ENCODE results near the gene PPT1. TPM values are rescaled to one million over a fixed set of nuclear protein-coding genes. Genes with fewer than 3 reads are reported as not detected.

Gene PPT1
- total and polyA plus RNA-seq, 2 of the 13 experiments (the other 11 are each of a cell fraction or from before 2014, with no cell fraction given), result 129 TPM

DNA sequence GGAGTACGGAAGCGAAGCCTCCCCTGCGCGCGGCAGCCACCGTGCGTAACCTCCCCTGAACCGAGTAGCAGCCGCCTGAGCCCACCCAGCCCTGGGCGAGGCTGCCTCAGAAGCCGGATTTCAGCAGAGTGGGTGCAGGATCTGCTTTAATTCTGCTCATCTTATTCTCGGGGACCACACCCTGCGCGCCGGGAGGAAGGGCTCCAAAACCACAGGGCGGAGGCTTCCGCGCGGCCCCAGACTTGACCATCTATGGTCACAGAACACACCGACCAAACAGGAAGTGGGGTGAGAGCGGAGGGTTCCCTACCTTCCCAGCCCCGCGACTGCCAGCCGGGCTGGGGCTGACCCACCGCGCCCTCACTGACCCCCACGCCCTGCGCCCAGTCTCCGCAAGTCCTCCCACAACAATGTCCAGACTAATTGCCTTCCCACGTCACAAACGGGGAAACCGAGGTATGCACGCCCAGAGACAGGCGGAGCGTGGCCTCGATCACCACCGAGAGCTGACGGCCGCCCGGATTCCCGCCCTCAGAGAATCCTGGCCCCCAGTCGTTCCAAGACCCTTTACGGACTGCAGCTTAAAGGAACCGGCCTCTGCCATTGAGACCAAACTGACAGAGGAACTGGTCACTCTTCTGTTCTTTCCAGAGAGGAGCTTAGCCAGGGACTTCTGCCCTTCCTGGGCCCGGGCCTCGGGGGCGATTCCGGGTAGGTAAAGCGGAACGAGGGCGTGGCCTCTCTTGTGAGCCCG lies 57.1 kb downstream of the PPT1 start (continued):
- no peak for TF ChIP-seq FIP1L1 (IDR thresholded peaks at IDR 0.05; ENCODE audit: borderline replicate concordance, insufficient read depth, low read depth, low read length)
- TF ChIP-seq MTA1 (CRISPR knock-in tag; IDR thresholded peaks at IDR 0.05; ENCODE audit: borderline replicate concordance), result peak; percentile 10; the same call in 1 of the 2 replicates
- no peak for TF ChIP-seq RNF2 (conservative IDR thresholded peaks at IDR 0.05; ENCODE audit: low read depth)
- TF ChIP-seq, protein P1, sequence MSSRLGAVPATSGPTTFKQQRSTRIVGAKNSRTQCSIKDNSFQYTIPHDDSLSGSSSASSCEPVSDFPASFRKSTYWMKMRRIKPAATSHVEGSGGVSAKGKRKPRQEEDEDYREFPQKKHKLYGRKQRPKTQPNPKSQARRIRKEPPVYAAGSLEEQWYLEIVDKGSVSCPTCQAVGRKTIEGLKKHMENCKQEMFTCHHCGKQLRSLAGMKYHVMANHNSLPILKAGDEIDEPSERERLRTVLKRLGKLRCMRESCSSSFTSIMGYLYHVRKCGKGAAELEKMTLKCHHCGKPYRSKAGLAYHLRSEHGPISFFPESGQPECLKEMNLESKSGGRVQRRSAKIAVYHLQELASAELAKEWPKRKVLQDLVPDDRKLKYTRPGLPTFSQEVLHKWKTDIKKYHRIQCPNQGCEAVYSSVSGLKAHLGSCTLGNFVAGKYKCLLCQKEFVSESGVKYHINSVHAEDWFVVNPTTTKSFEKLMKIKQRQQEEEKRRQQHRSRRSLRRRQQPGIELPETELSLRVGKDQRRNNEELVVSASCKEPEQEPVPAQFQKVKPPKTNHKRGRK (CRISPR knock-in tag; IDR thresholded peaks at IDR 0.05), result no peak
- no peak for TF ChIP-seq ATF7 (IDR thresholded peaks at IDR 0.05)
- TF ChIP-seq ATF7 (CRISPR knock-in tag; IDR thresholded peaks at IDR 0.05), result no peak
- TF ChIP-seq SP2 (CRISPR knock-in tag; IDR thresholded peaks at IDR 0.05), result no peak
- TF ChIP-seq CHD2 (IDR thresholded peaks at IDR 0.05; ENCODE audit: low read depth, low read length), result no peak
- no peak for TF ChIP-seq ZNF749 (CRISPR knock-in tag; IDR thresholded peaks at IDR 0.05; ENCODE audit: borderline replicate concordance)
- 0 out of 2 replicates have a peak, but pooled peaks have one; percentile 32 for TF ChIP-seq NR2C2 (CRISPR knock-in tag; IDR thresholded peaks at IDR 0.05; ENCODE audit: borderline replicate concordance)
- peak; percentile 49; the same call in 1 of the 2 replicates for TF ChIP-seq SALL2 (CRISPR knock-in tag; IDR thresholded peaks at IDR 0.05)
- TF ChIP-seq, protein P2, sequence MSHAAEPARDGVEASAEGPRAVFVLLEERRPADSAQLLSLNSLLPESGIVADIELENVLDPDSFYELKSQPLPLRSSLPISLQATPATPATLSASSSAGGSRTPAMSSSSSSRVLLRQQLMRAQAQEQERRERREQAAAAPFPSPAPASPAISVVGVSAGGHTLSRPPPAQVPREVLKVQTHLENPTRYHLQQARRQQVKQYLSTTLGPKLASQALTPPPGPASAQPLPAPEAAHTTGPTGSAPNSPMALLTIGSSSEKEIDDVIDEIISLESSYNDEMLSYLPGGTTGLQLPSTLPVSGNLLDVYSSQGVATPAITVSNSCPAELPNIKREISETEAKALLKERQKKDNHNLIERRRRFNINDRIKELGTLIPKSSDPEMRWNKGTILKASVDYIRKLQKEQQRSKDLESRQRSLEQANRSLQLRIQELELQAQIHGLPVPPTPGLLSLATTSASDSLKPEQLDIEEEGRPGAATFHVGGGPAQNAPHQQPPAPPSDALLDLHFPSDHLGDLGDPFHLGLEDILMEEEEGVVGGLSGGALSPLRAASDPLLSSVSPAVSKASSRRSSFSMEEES (CRISPR knock-in tag; IDR thresholded peaks at IDR 0.05), result no peak; the same call in 1 of the 2 replicates
- TF ChIP-seq ZSCAN21 (CRISPR knock-in tag; IDR thresholded peaks at IDR 0.05; ENCODE audit: borderline replicate concordance), result no peak; the same call in 1 of the 2 replicates
- TF ChIP-seq, protein P3, sequence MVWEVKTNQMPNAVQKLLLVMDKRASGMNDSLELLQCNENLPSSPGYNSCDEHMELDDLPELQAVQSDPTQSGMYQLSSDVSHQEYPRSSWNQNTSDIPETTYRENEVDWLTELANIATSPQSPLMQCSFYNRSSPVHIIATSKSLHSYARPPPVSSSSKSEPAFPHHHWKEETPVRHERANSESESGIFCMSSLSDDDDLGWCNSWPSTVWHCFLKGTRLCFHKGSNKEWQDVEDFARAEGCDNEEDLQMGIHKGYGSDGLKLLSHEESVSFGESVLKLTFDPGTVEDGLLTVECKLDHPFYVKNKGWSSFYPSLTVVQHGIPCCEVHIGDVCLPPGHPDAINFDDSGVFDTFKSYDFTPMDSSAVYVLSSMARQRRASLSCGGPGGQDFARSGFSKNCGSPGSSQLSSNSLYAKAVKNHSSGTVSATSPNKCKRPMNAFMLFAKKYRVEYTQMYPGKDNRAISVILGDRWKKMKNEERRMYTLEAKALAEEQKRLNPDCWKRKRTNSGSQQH (CRISPR knock-in tag; IDR thresholded peaks at IDR 0.05; ENCODE audit: low read depth), result 0 out of 2 replicates have a peak, but pooled peaks have one; percentile 15
- 0 out of 2 replicates have a peak, but pooled peaks have one; percentile 20 for TF ChIP-seq SMAD1 (CRISPR knock-in tag; IDR thresholded peaks at IDR 0.05; ENCODE audit: borderline replicate concordance, low read depth)
- TF ChIP-seq RBAK (CRISPR knock-in tag; IDR thresholded peaks at IDR 0.05), result no peak
- TF ChIP-seq FLYWCH1 (CRISPR knock-in tag; IDR thresholded peaks at IDR 0.05), result no peak
- TF ChIP-seq, protein P4, sequence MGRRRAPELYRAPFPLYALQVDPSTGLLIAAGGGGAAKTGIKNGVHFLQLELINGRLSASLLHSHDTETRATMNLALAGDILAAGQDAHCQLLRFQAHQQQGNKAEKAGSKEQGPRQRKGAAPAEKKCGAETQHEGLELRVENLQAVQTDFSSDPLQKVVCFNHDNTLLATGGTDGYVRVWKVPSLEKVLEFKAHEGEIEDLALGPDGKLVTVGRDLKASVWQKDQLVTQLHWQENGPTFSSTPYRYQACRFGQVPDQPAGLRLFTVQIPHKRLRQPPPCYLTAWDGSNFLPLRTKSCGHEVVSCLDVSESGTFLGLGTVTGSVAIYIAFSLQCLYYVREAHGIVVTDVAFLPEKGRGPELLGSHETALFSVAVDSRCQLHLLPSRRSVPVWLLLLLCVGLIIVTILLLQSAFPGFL (CRISPR knock-in tag; IDR thresholded peaks at IDR 0.05), result no peak
- no peak for TF ChIP-seq CREB1 (IDR thresholded peaks at IDR 0.05)
- no peak; the same call in 1 of the 2 replicates for TF ChIP-seq CREB1 (CRISPR knock-in tag; IDR thresholded peaks at IDR 0.05)
- no peak for TF ChIP-seq JUND (CRISPR knock-in tag; IDR thresholded peaks at IDR 0.05)
- no peak for TF ChIP-seq RFXANK (CRISPR knock-in tag; IDR thresholded peaks at IDR 0.05)
